Body of pancreas (tissue), 4 donors: ENCODE results near the gene ZRANB3.

ENCODE experiments used
- CTCF ChIP-seq, 7 experiments: fragments of 450-650 bp in 4 of 7; fragments of 200-600 bp in 3 of 7; sonication (generic) in 3 of 7; IDR thresholded peaks; one replicate each; pipeline ENCODE4 v1.5.1; 2016 to 2019; ENCODE audit warnings: antibody characterized with exemption in 7 of 7
- POLR2A ChIP-seq, 3 donors: fragments of 450-650 bp; IDR thresholded peaks; one replicate each; pipeline ENCODE4 v1.6.1; 2016; ENCODE audit warnings: antibody characterized with exemption in 3 of 3, mild to moderate bottlenecking in 2 of 3

GRCh38 chr2:135169900-135170753 lies 360.9 kb downstream of the ZRANB3 start:
- TF ChIP-seq CTCF (IDR thresholded peaks at IDR 0.05) (no peak), POLR2A (IDR thresholded peaks at IDR 0.05) (no peak)
